Measurements from ENCODE around the gene USP30.

DNA sequence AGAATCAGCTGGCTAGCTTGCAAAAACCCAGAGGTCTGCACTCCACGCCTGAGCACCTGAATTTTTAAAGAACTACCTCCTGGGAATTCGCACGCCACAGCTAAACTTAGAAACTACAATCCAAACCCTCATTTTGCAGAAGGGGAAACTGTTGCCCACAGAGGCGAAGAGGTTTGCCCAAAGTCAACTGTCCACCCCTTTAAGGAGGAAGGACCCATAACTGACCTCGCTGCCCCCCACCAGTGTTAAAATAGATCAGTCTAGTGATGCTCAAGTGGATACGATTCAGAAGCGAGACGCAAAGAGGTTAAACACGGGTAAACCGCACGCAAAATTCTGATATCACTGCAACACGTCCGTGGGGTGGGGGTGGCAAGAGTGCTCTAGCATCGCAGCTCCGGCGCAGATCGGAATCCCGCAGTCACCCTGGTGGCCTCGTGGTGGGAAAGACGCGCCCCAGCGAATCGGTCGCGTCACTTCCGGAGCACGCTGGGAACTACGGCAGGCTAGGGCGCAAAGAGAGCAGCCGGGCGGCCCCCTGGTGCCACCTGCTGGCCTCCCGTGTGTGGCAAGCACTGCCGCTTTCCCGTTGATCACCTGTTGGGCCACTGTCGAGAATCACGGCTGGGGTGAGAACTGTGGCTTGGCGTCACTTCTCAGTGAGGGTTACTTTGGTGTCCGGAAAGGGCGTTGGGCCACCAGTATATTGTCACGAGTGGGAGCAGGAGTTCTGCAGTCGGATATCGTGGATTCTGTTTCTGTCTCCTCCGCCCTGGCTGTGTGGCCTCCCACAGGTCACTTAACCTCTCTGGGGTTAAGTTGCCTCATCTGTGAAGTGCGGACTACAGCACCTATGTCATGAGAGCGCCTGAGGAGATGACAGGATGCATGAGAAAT, 40.9 kb downstream of the USP30 start, which contains the start of gene ALKBH2:
- TF ChIP-seq, protein P1, sequence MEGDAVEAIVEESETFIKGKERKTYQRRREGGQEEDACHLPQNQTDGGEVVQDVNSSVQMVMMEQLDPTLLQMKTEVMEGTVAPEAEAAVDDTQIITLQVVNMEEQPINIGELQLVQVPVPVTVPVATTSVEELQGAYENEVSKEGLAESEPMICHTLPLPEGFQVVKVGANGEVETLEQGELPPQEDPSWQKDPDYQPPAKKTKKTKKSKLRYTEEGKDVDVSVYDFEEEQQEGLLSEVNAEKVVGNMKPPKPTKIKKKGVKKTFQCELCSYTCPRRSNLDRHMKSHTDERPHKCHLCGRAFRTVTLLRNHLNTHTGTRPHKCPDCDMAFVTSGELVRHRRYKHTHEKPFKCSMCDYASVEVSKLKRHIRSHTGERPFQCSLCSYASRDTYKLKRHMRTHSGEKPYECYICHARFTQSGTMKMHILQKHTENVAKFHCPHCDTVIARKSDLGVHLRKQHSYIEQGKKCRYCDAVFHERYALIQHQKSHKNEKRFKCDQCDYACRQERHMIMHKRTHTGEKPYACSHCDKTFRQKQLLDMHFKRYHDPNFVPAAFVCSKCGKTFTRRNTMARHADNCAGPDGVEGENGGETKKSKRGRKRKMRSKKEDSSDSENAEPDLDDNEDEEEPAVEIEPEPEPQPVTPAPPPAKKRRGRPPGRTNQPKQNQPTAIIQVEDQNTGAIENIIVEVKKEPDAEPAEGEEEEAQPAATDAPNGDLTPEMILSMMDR (IDR thresholded peaks at IDR 0.05; ENCODE audit: borderline replicate concordance, extremely low read depth, low read length, poor library complexity, severe bottlenecking) = peak; percentile 98
- TF ChIP-seq EZH2 (IDR thresholded peaks at IDR 0.05; ENCODE audit: borderline replicate concordance, low read depth, low read length, severe bottlenecking) = no peak
